Left lung (tissue), 10 donors: Measurements from ENCODE around the gene FBRSL1. TPM values are rescaled to one million over a fixed set of nuclear protein-coding genes. Genes with fewer than 3 reads are reported as not detected.

Experiments
- ATAC-seq: fragments of 200-7000 bp; cut with Tn5 transposase; one replicate; pipeline ENCODE4 v1.9.1; 2020; ENCODE audit warnings: moderate library complexity
- DNase-seq, 4 donors: peaks; one replicate each; pipeline ENCODE4 v3.0.0-alpha.2; 2013 to 2020
- H3K27ac ChIP-seq, 2 donors: fragments of 200-600 bp; sonication (generic) in 1 of 2; one replicate each; pipeline versions ENCODE4 v1.5.0 to v1.8.0; 2020 to 2021
- H3K27me3 ChIP-seq, 2 donors: fragments of 200-600 bp; sonication (generic) in 1 of 2; one replicate each; pipeline versions ENCODE4 v1.5.0 to v1.8.0; 2020 to 2021
- H3K36me3 ChIP-seq, 2 donors: fragments of 200-600 bp; sonication (generic) in 1 of 2; one replicate each; pipeline versions ENCODE4 v1.5.0 to v1.8.0; 2020 to 2021
- H3K4me1 ChIP-seq, 2 donors: fragments of 200-600 bp; one replicate each; pipeline ENCODE4 v1.8.0; 2021
- H3K4me3 ChIP-seq, 2 donors: fragments of 200-600 bp; sonication (generic) in 1 of 2; one replicate each; pipeline versions ENCODE4 v1.5.0 to v1.8.0; 2020 to 2021; ENCODE audit warnings: mild to moderate bottlenecking in 1 of 2
- H3K9me3 ChIP-seq, 2 donors: fragments of 200-600 bp; sonication (generic) in 1 of 2; one replicate each; pipeline versions ENCODE4 v1.5.0 to v1.8.0; 2020 to 2021
- intact Hi-C, 2 donors: fragments of 100-400 bp; cut with DNase I; formaldehyde crosslinking; loops; one replicate each; pipeline versions ENCODE4 v1.11.2 to v1.14.2; 2022
- polyA plus RNA-seq, 6 donors: library from polyadenylated mRNA; unstranded; fragments of 120-200 nt; gene quantifications; one replicate each; pipeline ENCODE4 v1.2.1, GENCODE V29; 2013; ENCODE audit not compliant: insufficient read length in 6 of 6
- total RNA-seq, 2 donors: library from RNA; stranded (reverse); fragmentation: NEBNext Ultra II Directional; extraction: Animal tissue kit (Norgen Biotek cat#: 25700); gene quantifications; one replicate each; pipeline ENCODE4 v1.2.1, GENCODE V29; 2021
- TF ChIP-seq, protein P1 (sequence below), 2 donors: fragments of 200-600 bp; sonication (generic) in 1 of 2; IDR thresholded peaks; one replicate each; pipeline versions ENCODE4 v1.5.0 to v1.8.0; 2021; ENCODE audit warnings: antibody characterized with exemption in 2 of 2
- donor health status: DM: no; HTN: yes; CAD: no.
- donor health status: DM: no; HTN: no; CAD: no.

Gene FBRSL1
- total and polyA plus RNA-seq, 8 donors = 44.7 to 113 (median 83.9) TPM

DNA sequence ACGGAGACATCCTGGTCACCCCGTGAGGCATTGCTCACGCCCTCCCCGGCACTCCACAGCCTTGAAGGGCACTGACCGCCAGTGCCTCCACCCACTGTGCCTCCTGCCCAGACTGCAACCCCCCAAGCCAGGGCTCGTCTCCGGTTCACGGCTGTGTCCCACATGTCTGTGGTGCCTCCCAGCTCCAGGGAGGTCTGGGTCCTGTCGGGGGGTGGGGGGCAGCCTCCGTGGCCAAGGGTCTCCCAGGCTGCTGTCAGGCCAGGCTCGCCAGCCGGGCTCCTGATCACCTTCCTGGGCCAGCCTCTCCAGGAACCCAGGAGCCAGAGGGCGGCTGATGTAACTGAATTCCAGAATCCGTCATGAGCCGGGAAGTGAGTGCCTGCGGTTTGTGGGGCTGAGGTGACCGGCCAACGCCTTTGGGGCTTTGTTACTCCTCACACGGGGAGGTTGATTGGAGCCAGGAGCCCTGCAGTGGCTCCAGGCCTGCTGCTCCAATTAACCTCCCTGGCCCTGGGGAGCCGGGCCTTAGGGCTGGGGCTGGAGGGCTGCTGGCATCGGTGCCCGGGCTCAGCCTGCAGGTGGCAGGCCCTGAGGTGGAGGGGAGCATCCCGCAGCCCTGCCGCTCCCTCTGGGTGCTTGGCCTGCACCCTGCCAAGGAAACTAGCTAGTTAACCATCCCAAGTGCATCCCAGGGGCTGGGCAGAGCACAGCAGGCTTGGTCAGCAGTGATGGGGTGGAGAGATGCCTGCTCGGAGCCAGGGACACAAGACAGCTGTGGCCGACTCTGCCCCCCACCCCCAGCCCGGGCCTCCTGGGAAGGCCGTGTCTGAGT is 36.4 kb upstream of the FBRSL1 start:
- Histone ChIP-seq H3K27ac (no peak overlapping the region), H3K9me3 (no peaks in the 10 kb centered on the region), H3K36me3 (no peaks in the 10 kb centered on the region), H3K4me3 (no peak overlapping the region), H3K4me1 (peaks cover 5% of the 10 kb centered on the region in 2 donors), H3K27me3 (peaks cover 0 to 60% of the 10 kb centered on the region in 2 donors)
- no peak for ATAC-seq
- TF ChIP-seq, protein P1, sequence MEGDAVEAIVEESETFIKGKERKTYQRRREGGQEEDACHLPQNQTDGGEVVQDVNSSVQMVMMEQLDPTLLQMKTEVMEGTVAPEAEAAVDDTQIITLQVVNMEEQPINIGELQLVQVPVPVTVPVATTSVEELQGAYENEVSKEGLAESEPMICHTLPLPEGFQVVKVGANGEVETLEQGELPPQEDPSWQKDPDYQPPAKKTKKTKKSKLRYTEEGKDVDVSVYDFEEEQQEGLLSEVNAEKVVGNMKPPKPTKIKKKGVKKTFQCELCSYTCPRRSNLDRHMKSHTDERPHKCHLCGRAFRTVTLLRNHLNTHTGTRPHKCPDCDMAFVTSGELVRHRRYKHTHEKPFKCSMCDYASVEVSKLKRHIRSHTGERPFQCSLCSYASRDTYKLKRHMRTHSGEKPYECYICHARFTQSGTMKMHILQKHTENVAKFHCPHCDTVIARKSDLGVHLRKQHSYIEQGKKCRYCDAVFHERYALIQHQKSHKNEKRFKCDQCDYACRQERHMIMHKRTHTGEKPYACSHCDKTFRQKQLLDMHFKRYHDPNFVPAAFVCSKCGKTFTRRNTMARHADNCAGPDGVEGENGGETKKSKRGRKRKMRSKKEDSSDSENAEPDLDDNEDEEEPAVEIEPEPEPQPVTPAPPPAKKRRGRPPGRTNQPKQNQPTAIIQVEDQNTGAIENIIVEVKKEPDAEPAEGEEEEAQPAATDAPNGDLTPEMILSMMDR (IDR thresholded peaks at IDR 0.05) = no peak
- peak in 1 of 4 donors; percentile 71 for DNase-seq
- intact Hi-C loops = no loop called here

DNA sequence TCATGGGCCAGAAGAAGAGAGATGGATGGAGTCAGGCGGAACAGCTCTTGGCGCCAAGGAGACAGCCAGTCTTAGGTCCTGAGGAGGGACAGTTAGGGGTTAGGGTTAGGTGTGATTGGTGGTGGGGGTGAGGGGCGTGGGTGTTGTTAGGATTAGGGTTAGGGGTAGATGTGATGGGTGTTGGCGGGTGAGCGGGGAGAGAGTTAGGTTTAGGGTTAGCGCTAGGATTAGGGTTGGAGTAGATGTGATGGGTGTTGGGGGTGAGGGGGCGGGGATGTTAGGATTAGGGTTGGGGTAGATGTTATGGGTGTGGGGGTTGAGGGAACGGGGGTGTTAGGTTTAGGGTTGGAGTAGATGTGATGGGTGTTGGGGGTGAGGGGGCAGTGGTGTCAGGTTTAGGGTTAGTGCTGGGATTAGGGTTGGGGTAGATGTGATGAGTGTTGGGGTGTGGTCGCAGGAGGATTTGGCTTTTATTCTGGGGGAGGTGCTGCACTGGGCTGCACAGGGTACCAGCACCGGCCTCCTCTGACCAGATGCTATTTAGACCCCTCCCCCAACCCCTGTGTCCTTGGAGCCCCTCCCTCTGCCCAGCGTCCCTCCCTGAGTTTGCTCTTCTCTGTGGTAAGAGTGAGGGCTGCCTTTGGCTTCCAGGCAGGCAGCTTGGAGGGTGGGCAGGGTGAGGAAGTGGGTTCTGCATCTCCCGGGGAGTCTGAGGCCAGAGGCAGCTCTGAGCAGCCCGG is 35.6 kb upstream of the FBRSL1 start:
- Histone ChIP-seq H3K4me3 (no peak overlapping the region), H3K9me3 (no peaks in the 10 kb centered on the region), H3K27me3 (peaks cover 0 to 68% of the 10 kb centered on the region in 2 donors), H3K36me3 (no peaks in the 10 kb centered on the region), H3K4me1 (peaks cover 5% of the 10 kb centered on the region in 2 donors), H3K27ac (no peak overlapping the region)
- ATAC-seq (no peak), DNase-seq (no peak)
- intact Hi-C loops = no loop called here
- TF ChIP-seq, protein P1 (IDR thresholded peaks at IDR 0.05) = no peak

DNA sequence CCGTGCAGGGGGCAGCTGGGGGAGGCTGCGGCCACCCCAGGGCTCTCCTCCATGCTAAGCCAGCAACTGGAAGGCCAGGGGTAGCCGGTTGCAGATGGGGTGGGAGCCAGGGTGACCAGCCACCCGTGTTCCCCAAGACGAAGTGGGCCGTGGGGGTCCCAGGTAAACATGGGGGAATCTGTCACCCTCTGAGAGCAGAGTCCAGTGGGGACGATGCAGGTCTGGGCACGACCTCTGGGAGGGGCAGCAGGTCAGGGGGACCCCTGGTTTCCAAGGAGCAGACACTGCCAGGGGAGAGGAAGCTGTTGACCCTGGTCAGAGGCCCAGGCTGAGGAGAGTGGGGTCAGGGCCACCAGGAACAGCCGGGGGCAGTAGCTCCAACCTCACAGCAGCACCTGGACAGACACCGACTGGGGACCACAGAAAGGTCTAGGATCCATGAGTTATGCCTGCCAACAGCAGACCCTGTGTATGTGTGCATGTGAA is 35.0 kb upstream of the FBRSL1 start:
- TF ChIP-seq, protein P1 (IDR thresholded peaks at IDR 0.05) = no peak
- peaks cover 5% of the 10 kb centered on the region in 2 donors for H3K4me1 ChIP-seq
- DNase-seq = peak in 1 of 4 donors; percentile 65
- H3K9me3 ChIP-seq = no peaks in the 10 kb centered on the region
- peaks cover 0 to 70% of the 10 kb centered on the region in 2 donors for H3K27me3 ChIP-seq
- intact Hi-C loops = no loop called here
- ATAC-seq = no peak
- no peak overlapping the region for H3K4me3 ChIP-seq
- no peaks in the 10 kb centered on the region for H3K36me3 ChIP-seq
- H3K27ac ChIP-seq = no peak overlapping the region

DNA sequence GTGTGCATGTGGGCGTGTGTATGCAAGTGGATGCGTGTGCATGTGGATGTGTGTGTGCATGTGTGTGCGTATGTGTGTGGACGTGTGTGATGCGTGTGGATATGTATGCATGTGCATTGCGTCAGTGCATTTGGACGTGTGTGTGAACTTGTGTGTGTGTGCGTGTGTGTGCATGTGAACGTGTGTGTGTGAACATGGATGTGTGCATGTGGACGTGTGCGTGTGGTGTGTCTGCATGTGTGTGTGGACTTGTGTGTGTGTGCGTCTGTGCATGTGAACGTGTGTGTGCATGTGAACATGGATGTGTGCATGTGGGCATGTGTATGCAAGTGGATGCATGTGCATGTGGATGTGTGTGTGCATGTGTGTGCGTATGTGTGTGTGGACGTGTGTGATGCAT is 34.4 kb upstream of the FBRSL1 start:
- H3K27ac ChIP-seq = no peak overlapping the region
- no peaks in the 10 kb centered on the region for H3K36me3 ChIP-seq
- no peak for ATAC-seq
- TF ChIP-seq, protein P1 (IDR thresholded peaks at IDR 0.05) = no peak
- H3K4me3 ChIP-seq = no peak overlapping the region
- intact Hi-C loops = no loop called here
- H3K27me3 ChIP-seq = peaks cover 0 to 64% of the 10 kb centered on the region in 2 donors
- DNase-seq = peak in 1 of 4 donors; percentile 20
- H3K4me1 ChIP-seq = peaks cover 5% of the 10 kb centered on the region in 2 donors
- H3K9me3 ChIP-seq = peaks cover 0 to 2% of the 10 kb centered on the region in 2 donors
